ENCODE results near the gene WDR33. TPM values are rescaled to one million over a fixed set of nuclear protein-coding genes. Genes with fewer than 3 reads are reported as not detected.

The WDR33 gene
- total and polyA plus RNA-seq, 7 donors: 11.2 to 38.9 (median 32.7) TPM

DNA sequence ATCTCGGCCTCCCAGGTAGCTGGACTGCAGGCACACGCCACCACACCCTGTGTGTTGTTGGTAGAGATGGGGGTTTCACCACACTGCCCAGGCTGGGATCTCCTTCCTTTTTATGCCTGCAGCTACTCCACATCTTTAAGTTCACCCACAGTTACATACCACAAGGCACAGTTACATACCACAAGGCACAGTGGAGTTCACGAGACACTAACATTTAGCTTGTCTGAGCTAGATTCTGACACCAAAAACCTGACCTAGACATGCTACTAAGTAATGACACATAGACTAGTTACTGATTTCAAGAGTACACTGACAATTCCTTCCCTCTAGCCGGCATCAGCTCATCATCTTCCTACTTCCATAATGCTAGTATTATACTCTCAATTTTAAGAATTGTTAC, 42.7 kb upstream of the WDR33 start:
- Histone ChIP-seq H3K4me3 (no peak overlapping the region), H3K27ac (no peak overlapping the region), H3K9me3 (no peaks in the 10 kb centered on the region), H3K36me3 (ENCODE audit: insufficient read depth in 1 of 2, low read depth in 1 of 2) (peaks cover 0 to 50% of the 10 kb centered on the region in 2 donors), H3K4me1 (peaks cover 20% of the 10 kb centered on the region), H3K27me3 (ENCODE audit: insufficient read depth in 3 of 3, low read length in 2 of 3) (no peaks in the 10 kb centered on the region)
- intact Hi-C loops (cut with DNase I): no loop called here
- TF ChIP-seq, protein P1, sequence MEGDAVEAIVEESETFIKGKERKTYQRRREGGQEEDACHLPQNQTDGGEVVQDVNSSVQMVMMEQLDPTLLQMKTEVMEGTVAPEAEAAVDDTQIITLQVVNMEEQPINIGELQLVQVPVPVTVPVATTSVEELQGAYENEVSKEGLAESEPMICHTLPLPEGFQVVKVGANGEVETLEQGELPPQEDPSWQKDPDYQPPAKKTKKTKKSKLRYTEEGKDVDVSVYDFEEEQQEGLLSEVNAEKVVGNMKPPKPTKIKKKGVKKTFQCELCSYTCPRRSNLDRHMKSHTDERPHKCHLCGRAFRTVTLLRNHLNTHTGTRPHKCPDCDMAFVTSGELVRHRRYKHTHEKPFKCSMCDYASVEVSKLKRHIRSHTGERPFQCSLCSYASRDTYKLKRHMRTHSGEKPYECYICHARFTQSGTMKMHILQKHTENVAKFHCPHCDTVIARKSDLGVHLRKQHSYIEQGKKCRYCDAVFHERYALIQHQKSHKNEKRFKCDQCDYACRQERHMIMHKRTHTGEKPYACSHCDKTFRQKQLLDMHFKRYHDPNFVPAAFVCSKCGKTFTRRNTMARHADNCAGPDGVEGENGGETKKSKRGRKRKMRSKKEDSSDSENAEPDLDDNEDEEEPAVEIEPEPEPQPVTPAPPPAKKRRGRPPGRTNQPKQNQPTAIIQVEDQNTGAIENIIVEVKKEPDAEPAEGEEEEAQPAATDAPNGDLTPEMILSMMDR (IDR thresholded peaks at IDR 0.05): no peak
- 90 to 94% (median 91%) methylated on average over 4 of the region's 4 CpGs for WGBS, 3 donors
- DNase-seq: no peak
- no peak for ATAC-seq

DNA sequence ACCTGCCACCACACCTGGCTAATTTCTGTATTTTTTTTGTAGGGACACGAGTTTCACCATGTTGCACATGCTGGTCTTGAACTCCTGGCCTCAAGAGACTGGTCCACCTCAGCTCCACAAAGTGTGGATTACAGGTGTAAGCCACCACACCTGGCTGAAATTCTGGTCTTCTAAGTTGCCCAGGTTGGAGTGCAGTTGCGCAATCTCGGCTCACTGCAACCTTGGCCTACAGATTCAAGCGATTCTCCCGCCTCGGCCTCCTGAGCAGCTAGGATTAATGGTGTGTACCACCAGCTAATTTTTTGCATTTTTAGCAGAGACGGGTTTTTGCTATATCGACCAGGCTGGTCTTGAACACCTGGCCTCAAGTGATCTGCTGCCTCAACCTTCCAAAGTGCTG, 41.4 kb upstream of the WDR33 start:
- WGBS, 3 donors: 92 to 95% (median 94%) methylated on average over 8 of the region's 8 CpGs
- TF ChIP-seq, protein P1 (IDR thresholded peaks at IDR 0.05): no peak
- DNase-seq: no peak
- H3K27ac ChIP-seq: no peak overlapping the region
- intact Hi-C loops (cut with DNase I): no loop called here
- H3K36me3 ChIP-seq (ENCODE audit: insufficient read depth in 1 of 2, low read depth in 1 of 2): peaks cover 5 to 63% of the 10 kb centered on the region in 2 donors
- no peak overlapping the region for H3K4me3 ChIP-seq
- H3K4me1 ChIP-seq: peaks cover 17% of the 10 kb centered on the region
- ATAC-seq: no peak
- no peaks in the 10 kb centered on the region for H3K9me3 ChIP-seq
- no peaks in the 10 kb centered on the region for H3K27me3 ChIP-seq (ENCODE audit: insufficient read depth in 3 of 3, low read length in 2 of 3)

DNA sequence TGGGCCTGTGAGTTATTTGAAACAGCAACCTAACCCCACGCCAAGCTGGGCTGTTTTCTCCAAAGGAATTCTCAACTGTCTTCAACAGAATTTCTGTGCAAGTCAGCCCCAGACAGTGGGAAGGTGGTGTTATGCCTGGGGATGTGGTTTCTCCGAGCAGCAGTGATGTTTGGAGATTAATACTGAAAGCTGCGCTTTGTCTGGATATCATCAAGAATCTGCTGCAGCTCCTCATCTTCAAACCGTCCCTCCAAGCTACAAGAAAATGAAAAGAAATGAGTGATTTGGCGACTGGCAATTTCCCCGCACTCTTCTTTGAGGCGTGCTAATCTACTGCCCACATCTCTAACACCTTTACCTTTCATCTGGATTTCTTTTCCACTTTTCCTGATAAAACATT, 37.0 kb upstream of the WDR33 start:
- DNase-seq (no peak), ATAC-seq (no peak)
- Histone ChIP-seq H3K27ac (no peak overlapping the region), H3K9me3 (no peaks in the 10 kb centered on the region), H3K27me3 (ENCODE audit: insufficient read depth in 3 of 3, low read length in 2 of 3) (no peaks in the 10 kb centered on the region), H3K4me3 (no peak overlapping the region), H3K4me1 (no peaks in the 10 kb centered on the region), H3K36me3 (ENCODE audit: insufficient read depth in 1 of 2, low read depth in 1 of 2) (peaks cover 18 to 83% of the 10 kb centered on the region in 2 donors)
- intact Hi-C loops (cut with DNase I): no loop called here
- TF ChIP-seq, protein P1 (IDR thresholded peaks at IDR 0.05): no peak
- 79 to 83% (median 83%) methylated on average over 7 of the region's 7 CpGs for WGBS, 3 donors

DNA sequence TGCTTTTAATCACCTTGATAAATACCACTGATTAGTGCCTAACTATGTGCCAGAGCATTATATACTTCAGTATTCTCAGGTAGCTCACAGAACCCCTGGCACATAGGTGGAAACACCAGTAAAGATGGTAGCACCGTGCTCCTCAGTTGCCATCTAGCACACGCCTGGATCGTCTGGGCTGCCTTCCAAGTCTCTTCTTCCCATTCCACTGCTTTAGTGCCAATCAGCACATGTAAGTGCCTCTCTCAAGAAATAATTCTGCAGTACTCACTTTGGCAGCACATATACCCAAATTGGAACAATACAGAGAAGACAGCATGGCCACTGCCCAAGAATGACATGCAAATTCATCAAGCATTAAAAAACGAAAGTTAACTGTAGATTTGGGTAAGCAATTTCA, 34.0 kb upstream of the WDR33 start:
- intact Hi-C loops (cut with DNase I): no loop called here
- no peak for ATAC-seq
- H3K4me3 ChIP-seq: no peak overlapping the region
- TF ChIP-seq, protein P1 (IDR thresholded peaks at IDR 0.05): no peak
- no peaks in the 10 kb centered on the region for H3K27me3 ChIP-seq (ENCODE audit: insufficient read depth in 3 of 3, low read length in 2 of 3)
- peaks cover 18 to 53% of the 10 kb centered on the region in 2 donors for H3K36me3 ChIP-seq (ENCODE audit: insufficient read depth in 1 of 2, low read depth in 1 of 2)
- WGBS, 3 donors: 50 to 58% (median 53%) methylated on average over 4 of the region's 4 CpGs
- no peak for DNase-seq
- no peak overlapping the region for H3K27ac ChIP-seq
- H3K4me1 ChIP-seq: no peaks in the 10 kb centered on the region
- H3K9me3 ChIP-seq: no peaks in the 10 kb centered on the region

DNA sequence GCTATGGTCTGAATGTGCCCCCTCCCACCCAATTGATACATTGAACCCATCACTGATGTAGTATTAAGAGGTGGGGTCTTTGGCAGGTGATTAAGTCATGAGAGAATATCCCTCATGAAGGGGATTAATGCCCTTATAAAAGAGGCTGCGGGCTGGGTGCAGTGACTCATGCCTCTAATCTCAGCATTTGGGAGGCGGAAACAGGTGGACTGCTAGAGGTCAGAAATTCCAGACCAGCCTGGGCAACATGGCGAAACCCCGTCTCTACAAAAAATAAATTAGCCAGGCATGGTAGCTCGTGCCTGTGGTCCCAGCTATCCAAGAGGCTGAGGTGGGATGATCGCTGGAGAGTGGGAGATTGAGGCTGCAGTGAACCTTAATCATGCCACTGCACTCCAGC, 32.7 kb upstream of the WDR33 start:
- Histone ChIP-seq H3K4me3 (no peak overlapping the region), H3K27ac (no peak overlapping the region), H3K9me3 (no peaks in the 10 kb centered on the region), H3K4me1 (no peaks in the 10 kb centered on the region), H3K36me3 (ENCODE audit: insufficient read depth in 1 of 2, low read depth in 1 of 2) (peaks cover 18 to 40% of the 10 kb centered on the region in 2 donors), H3K27me3 (ENCODE audit: insufficient read depth in 3 of 3, low read length in 2 of 3) (no peaks in the 10 kb centered on the region)
- DNase-seq: no peak
- TF ChIP-seq, protein P1 (IDR thresholded peaks at IDR 0.05): no peak
- intact Hi-C loops (cut with DNase I): no loop called here
- 69 to 80% (median 76%) methylated on average over 6 of the region's 6 CpGs for WGBS, 3 donors
- ATAC-seq: peak in 3 of 4 donors; percentile 14 to 59 (median 43)

All from psoas muscle (tissue), 8 donors.